ENCODE results near the gene SEC62.

- TF ChIP-seq POLR2AphosphoS5 (IDR thresholded peaks at IDR 0.05) (no peak), CTCF (IDR thresholded peaks at IDR 0.05) (no peak), POLR2A (IDR thresholded peaks at IDR 0.05) (no peak)
Measured at GRCh38 chr3:169969174-169970095, 2.8 kb downstream of the SEC62 start.

Measured in prostate gland (tissue), 2 donors.